ENCODE data around the gene DACH2. TPM values are rescaled to one million over a fixed set of nuclear protein-coding genes. Genes with fewer than 3 reads are reported as not detected.

DACH2 gene
- total RNA-seq = 0.05 and 0.21 TPM in 2 replicates

DNA sequence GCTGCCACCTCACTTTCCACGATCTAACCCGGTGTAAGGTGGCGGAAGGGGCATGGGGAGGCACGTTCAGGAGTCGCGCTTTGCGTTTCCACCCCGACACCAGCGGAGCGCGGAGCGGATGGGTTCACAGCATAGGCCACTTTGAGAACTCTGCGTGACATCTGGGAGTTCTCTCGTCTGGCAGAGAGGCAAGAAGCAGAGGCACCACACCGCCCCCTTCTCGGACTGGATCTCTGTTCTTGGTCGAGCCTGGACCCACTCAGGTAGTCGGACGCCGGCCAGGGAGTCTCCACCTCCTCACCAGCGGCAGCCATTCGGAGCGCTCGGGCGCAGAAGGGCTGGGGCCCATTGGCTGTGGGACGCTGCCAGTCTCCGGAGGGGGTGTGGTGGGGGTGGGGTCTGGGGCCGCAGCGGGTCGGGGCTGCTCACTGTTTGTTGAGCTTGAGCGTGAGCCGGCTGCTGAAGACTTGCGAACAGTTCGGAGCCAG, at the start of gene DACH2:
TSS of gene DACH2 (plus strand) at position 428 of the 488 bp plus-strand sequence.

Other genes starting within 250 kb of the DACH2 start
- gene CHM, start 100.9 kb upstream of the DACH2 start, total RNA-seq = 9.8 and 10.8 TPM in 2 replicates

Data from airway epithelial cell (primary cell).